SW 1271 (cell line): ENCODE data around the gene GAP43.

Experiments used
- DNase-seq, 2 experiments: peaks; one replicate each; lab custom pipeline; 2025; lab: John Stamatoyannopoulos, UW

The GAP43 gene

GRCh38 chr3:115627180-115628074 lies 4.1 kb downstream of the GAP43 start:
- DNase-seq = no peak

DNA sequence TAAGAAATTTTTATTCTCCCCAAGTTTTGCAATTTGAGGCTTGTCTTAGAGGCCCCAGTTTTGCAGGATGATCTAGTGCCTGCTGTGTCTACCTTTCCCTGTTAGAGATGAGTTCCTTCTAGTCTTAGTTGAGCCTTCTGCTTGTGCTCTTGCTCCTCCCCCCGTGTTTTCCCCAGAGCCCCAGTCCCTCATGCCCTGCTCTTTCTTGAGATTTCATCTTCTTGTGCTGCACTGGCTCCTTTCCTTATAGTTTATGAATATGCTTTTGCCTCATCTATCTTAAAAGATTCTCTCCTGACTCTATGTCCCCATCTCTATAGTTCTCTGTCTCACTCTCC lies 4.7 kb downstream of the GAP43 start:
- DNase-seq = no peak

DNA sequence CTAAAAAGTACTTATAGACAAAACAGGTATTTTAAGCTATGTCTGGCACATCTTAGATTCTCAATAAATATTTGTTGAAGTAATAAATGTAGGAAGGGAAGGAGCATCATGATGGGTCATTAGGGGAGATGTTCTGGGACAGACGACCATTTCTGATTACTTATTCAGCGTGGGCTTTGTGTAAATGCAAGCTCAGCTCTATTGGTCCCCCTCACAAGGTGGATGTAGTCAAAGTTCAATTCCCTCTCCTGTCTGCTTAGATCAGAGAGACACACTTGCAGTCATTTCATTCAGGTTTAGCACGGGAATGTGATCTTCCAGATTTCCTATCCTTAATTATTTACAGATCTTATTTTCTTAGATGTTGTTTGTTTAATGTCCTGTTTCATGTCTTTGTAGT lies 7.5 kb downstream of the GAP43 start:
- no peak for DNase-seq

GRCh38 chr3:115632026-115632425 lies 8.7 kb downstream of the GAP43 start:
- no peak for DNase-seq

DNA sequence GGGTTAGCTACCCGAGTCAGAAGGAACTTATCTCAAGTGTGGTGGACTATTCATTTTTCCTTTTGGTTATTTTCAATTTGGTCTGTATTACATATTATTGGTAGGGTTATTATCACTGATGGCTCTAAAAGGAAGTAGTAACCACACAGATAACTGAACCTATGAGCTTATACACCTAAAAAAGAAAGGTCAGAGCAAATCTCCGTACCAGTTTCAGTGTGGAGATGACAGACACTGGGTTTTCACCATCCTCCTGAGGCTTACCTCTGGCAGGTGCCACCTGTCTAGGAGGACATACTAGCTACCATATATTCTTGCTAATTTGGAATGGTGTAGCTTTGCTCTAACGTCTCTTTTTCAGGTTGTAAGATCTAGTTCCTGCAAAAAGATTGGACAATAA lies 10.2 kb downstream of the GAP43 start:
- no peak for DNase-seq

GRCh38 chr3:115634052-115634451 lies 10.7 kb downstream of the GAP43 start:
- DNase-seq = no peak

- DNase-seq = no peak
Measured at GRCh38 chr3:115635406-115635805, 12.1 kb downstream of the GAP43 start.

- DNase-seq = no peak
Measured at GRCh38 chr3:115638241-115638640, 14.9 kb downstream of the GAP43 start.

GRCh38 chr3:115638991-115639390 lies 15.7 kb downstream of the GAP43 start:
- DNase-seq = no peak

GRCh38 chr3:115644391-115644790 lies 21.1 kb downstream of the GAP43 start:
- no peak for DNase-seq

- DNase-seq = no peak
Measured at GRCh38 chr3:115646027-115646690, 22.8 kb downstream of the GAP43 start.

GRCh38 chr3:115648559-115648958 lies 25.2 kb downstream of the GAP43 start:
- DNase-seq = no peak

DNA sequence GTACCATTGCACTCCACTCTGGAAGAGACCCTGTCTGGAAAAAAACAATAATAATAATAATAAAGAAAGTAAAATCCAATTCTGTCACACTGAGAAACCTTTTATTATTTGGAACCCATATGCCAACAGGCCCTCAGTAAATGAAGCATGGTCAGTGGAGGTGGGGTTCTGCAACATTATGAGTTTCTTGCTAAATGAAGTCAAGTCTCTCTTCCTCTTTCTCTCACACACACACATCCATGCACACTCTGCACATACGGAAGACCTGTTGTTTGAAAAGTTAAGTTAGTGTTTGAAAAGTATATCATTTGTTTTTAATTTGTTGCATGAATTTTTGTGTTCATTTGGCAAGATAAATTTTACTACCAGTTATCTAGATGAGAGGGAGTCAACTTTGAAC lies 27.8 kb downstream of the GAP43 start:
- DNase-seq = no peak

- no peak for DNase-seq
Measured at GRCh38 chr3:115651599-115651998, 28.3 kb downstream of the GAP43 start.

GRCh38 chr3:115652738-115653137 lies 29.4 kb downstream of the GAP43 start:
- DNase-seq = no peak

- no peak for DNase-seq
Measured at GRCh38 chr3:115655761-115656282, 32.5 kb downstream of the GAP43 start.

DNA sequence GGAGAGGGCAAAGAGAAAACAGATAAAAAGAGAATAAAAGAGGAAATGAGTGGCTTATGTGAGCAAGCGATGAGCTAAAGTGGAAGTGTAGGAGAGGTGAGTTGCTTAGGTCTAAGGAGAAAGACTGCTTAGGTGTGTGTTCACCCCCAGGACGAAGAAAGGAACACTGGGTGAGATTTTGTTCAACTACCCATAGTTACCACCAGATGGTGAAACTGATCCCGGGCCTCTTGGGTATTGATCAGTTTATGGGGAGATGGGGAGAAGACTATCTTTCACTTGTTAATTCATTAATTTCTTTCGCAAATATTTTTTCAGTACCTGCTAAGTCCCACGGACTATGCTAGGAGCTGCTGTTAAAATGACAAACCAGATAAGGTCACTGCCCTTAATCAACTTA lies 33.9 kb downstream of the GAP43 start:
- no peak for DNase-seq

GRCh38 chr3:115658032-115658336 lies 34.7 kb downstream of the GAP43 start:
- DNase-seq = no peak

GRCh38 chr3:115658337-115659181 lies 35.2 kb downstream of the GAP43 start:
- peak in 1 of 2 experiments; percentile 8 for DNase-seq

- no peak for DNase-seq
Measured at GRCh38 chr3:115659253-115660220, 36.2 kb downstream of the GAP43 start.

GRCh38 chr3:115660646-115661337 lies 37.5 kb downstream of the GAP43 start:
- no peak for DNase-seq
